ENCODE results near the gene TTPAL.
A peak's percentile ranks its signal among the peaks of the same experiment; 100 is the strongest.

Gene TTPAL

DNA sequence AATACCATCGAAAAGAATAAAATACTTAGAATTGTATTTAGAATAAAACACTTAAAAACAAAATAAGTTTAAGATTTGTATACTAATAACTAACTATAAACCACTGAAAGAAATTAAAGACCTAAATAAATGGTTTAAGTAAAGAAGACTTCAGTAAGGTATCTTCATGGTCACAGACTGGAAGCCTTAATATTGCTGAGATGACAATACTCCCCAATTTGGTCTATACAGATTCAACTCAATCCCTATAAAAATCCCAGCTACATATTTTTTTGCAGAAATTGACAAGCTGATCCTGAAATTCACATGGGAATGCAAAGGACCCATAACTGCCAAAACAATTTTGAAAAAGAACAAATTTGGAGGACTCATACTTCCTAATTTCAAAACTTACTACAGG, 27.3 kb downstream of the TTPAL start:
- H3K27ac ChIP-seq = no peak overlapping the region
- TF ChIP-seq ZFX (IDR thresholded peaks at IDR 0.05) = no peak

DNA sequence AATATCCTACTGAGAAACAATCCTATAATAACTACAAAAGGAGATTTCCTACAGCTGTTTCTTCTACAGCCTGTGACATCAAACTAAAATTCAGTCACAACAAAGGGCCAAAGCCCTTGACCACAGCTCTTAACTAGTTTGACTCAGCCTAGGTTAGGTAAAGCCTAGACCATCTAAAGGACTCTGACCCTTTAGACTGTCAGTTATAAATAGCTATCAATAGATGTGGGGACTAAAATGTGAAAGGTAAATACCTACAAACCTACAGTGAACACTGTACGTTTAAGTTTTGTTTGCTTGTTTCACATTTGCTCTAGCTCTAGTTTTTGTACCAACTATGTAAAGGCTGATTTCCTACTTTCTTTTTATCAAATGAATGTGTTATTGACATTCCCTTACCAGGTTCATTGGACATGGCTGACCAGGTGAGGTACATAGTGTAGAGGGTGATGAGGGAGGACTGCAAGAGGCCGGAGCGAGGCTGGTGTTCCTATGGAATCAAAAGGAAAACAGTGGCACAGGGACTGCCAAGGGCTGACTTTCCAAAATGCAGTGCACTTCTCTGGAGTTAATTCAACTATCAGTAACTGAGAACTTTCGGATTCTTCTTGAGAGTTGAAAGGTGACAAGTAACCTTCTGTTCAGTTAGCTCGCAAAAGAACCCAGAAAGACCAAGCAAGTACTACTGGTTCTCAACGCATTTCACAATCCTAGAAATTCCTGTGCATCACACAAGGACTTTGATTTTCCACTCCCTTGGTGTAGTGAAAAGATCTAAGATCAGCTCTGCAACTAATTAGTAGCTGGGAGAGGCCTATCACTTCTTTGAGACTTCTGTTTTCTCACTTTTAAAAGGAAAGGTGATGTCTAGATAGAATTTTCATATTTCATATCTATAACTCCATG, 29.0 kb downstream of the TTPAL start:
- TF ChIP-seq, protein P1, sequence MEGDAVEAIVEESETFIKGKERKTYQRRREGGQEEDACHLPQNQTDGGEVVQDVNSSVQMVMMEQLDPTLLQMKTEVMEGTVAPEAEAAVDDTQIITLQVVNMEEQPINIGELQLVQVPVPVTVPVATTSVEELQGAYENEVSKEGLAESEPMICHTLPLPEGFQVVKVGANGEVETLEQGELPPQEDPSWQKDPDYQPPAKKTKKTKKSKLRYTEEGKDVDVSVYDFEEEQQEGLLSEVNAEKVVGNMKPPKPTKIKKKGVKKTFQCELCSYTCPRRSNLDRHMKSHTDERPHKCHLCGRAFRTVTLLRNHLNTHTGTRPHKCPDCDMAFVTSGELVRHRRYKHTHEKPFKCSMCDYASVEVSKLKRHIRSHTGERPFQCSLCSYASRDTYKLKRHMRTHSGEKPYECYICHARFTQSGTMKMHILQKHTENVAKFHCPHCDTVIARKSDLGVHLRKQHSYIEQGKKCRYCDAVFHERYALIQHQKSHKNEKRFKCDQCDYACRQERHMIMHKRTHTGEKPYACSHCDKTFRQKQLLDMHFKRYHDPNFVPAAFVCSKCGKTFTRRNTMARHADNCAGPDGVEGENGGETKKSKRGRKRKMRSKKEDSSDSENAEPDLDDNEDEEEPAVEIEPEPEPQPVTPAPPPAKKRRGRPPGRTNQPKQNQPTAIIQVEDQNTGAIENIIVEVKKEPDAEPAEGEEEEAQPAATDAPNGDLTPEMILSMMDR (conservative IDR thresholded peaks at IDR 0.05) = no peak
- TF ChIP-seq ZFX (IDR thresholded peaks at IDR 0.05) = no peak
- no peak overlapping the region for H3K27ac ChIP-seq

DNA sequence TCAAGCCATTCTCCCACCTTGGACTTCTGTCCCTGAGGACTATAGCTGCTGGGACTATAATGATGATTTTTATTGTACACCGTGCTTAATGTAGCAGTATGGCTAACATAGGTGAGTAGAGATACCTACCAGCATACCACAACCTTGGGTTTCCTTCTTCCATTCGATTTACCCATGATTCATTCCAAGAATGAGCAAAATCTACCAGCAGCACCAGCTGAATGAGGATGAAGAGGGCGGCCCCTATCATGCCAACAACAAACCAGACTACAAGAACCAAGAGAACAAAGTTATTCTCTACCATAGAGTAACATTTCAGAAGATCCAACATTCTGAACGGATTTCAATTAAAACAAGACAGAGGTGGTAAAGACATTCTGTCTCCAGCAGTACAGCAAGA, 34.1 kb downstream of the TTPAL start:
- no peak overlapping the region for H3K27ac ChIP-seq
- TF ChIP-seq ZFX (IDR thresholded peaks at IDR 0.05) = no peak
- TF ChIP-seq, protein P1 (conservative IDR thresholded peaks at IDR 0.05) = no peak

DNA sequence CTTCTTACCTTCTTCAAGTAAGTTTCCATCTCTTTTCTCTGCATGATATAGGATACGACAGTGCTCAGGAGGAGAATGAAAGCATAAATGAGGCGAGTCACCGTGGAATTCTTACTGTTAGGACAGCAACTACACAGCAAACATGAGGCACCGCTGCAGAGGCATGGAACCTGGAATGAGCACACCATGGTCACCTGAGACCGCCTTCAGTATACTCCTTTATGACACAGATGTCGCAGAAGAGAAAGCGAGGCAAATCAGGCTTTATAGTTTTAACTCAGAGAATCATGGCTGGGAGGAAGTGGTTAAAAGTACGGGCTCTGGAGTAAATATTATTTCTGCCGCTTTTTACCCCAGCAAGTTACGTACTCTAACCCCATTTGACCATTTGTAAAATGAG, 38.2 kb downstream of the TTPAL start:
- TF ChIP-seq ZFX (IDR thresholded peaks at IDR 0.05) = no peak
- TF ChIP-seq, protein P1 (conservative IDR thresholded peaks at IDR 0.05) = no peak
- no peak overlapping the region for H3K27ac ChIP-seq

DNA sequence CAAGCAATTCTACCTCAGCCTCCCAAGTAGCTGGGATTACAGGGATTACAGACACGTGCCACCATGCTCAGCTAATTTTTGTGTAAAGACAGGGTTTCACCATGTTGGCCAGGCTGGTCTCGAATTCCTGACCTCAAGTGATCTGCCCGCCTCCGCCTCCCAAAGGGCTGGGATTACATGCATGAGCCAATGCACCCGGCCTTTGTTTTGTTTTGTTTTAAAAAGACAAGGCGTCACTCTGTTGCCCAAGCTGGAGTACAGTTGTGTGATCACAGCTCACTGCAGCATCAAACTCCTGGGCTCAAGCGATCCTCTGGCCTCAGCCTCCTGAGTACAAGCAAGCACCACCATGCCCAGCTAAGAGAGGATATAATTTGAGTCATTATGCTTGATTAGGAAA, 40.8 kb downstream of the TTPAL start:
- no peak overlapping the region for H3K27ac ChIP-seq
- TF ChIP-seq, protein P1 (conservative IDR thresholded peaks at IDR 0.05) = no peak
- no peak for TF ChIP-seq ZFX (IDR thresholded peaks at IDR 0.05)

DNA sequence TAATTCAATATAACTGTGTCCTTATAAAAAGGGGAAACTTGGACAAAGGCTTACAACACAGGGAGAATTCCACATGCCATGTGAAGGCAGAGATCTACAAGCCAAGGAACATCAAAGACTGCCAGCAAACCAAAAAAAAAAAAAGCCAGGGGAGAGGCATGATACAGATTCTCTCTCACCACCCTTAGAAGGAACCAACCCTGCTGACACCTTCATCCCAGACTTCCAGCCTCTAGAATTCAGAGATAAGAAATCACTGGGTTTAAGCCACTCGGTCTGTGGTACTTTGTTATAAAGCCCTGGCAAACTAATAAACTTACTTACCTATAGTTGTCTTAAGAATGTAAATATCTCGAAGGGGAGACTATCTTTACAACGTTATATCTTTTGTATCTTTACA, 41.8 kb downstream of the TTPAL start:
- H3K27ac ChIP-seq = no peak overlapping the region
- TF ChIP-seq ZFX (IDR thresholded peaks at IDR 0.05) = no peak
- TF ChIP-seq, protein P1 (conservative IDR thresholded peaks at IDR 0.05) = no peak

DNA sequence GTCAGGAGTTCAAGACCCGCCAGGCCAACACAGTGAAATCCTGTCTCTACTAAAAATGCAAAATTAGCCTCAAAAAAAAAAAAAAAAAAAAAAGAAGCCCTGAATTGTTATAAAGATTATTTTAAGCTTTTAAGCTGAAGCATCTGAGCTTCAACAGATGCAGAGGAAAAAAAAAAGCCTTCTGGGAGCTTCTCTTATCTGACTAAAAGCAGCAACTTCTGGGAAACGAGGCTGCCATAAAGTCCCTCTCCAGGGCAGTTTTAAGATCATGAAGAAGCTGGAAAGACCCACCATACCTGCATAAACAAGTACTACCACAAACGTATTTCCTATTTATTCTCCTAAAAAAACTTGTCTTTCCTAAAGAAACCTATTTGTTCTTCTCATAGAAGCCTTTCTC, 42.6 kb downstream of the TTPAL start:
- H3K27ac ChIP-seq = no peak overlapping the region
- TF ChIP-seq, protein P1 (conservative IDR thresholded peaks at IDR 0.05) = no peak
- TF ChIP-seq ZFX (IDR thresholded peaks at IDR 0.05) = no peak

DNA sequence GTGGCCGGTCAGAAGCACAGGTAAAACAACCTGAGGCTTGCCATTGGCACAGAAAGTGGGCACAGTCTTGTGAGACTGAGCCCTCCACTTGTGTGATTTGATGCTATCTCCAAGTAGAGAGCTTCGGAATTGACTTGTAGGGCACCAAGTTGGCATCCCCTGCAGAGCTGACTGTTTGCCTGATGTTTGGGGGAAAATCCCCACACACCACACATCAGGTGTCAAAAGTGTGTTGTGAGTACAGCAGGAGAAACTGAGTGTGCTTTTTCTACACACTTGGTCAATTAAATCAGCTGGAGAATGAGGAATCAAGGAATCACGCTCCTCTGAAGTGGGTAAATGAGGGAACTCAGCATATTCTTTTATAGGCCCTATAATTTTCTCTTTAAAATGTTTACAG, 45.2 kb downstream of the TTPAL start:
- TF ChIP-seq, protein P1 (conservative IDR thresholded peaks at IDR 0.05) = no peak
- H3K27ac ChIP-seq = peak overlapping the region; percentile 84; the same call in 1 of the 2 replicates
